PC-9 (cell line): ENCODE data around the gene CETP. TPM values are rescaled to one million over a fixed set of nuclear protein-coding genes. Genes with fewer than 3 reads are reported as not detected.

Experiments
- BruUV-seq: library from RNA; stranded (reverse); fragments of 400-500 nt; replicated peaks from 2 replicates; lab custom pipeline; 2021; lab: Mats Ljungman, UMichigan
- CTCF ChIA-PET: fragments of 300-600 bp; sonication (Branson Sonifier 250); formaldehyde crosslinking; loops from one replicate; lab custom pipeline; 2022; ENCODE audit warnings: antibody characterized with exemption; lab: Charles Lee
- POLR2A ChIA-PET: fragments of 300-600 bp; sonication (Branson Sonifier 250); formaldehyde crosslinking; loops from one replicate; lab custom pipeline; 2022; ENCODE audit warnings: antibody characterized with exemption; ENCODE audit not compliant: unreplicated experiment; lab: Charles Lee
- DNase-seq, 2 experiments: peaks; one replicate each; pipeline versions ENCODE4 v3.0.0 to v3.0.0-alpha.2; 2015 to 2022; ENCODE audit warnings: mixed read lengths in 1 of 2
- H2AFZ ChIP-seq: fragments of 200-600 bp; sonication (generic); 2 replicates; pipeline ENCODE4 v1.8.1; 2017; ENCODE audit warnings: antibody characterized with exemption
- H3F3A ChIP-seq: fragments of 200-600 bp; sonication (generic); 2 replicates; pipeline ENCODE4 v1.8.1; 2017; ENCODE audit warnings: antibody characterized with exemption, mild to moderate bottlenecking, low read depth; ENCODE audit not compliant: insufficient read depth
- H3K27ac ChIP-seq: fragments of 200-600 bp; sonication (generic); 2 replicates; pipeline ENCODE4 v1.6.1; 2016; ENCODE audit warnings: mixed run types
- H3K27me3 ChIP-seq: fragments of 200-600 bp; sonication (generic); 2 replicates; pipeline ENCODE4 v1.6.1; 2016; ENCODE audit warnings: low read depth, mixed run types; ENCODE audit not compliant: insufficient read depth
- H3K36me3 ChIP-seq: fragments of 200-600 bp; sonication (generic); 2 replicates; pipeline ENCODE4 v1.6.1; 2016; ENCODE audit warnings: low read depth, mixed run types
- H3K4me1 ChIP-seq: fragments of 200-600 bp; sonication (generic); replicated peaks from 2 replicates; pipeline ENCODE4 v1.6.1; 2016; ENCODE audit warnings: mixed run types; ENCODE audit not compliant: insufficient read depth
- H3K4me2 ChIP-seq: fragments of 200-600 bp; sonication (generic); 2 replicates; pipeline ENCODE4 v1.6.1; 2017; ENCODE audit warnings: mixed run types
- H3K4me3 ChIP-seq: fragments of 200-600 bp; sonication (generic); 2 replicates; pipeline ENCODE4 v1.6.1; 2016; ENCODE audit warnings: mixed run types
- H3K79me2 ChIP-seq: fragments of 200-600 bp; sonication (generic); 2 replicates; pipeline ENCODE4 v1.6.1; 2017; ENCODE audit warnings: low read depth, mixed run types
- H3K9me2 ChIP-seq: fragments of 200-600 bp; sonication (generic); 2 replicates; pipeline ENCODE4 v1.8.1; 2017; ENCODE audit warnings: mild to moderate bottlenecking; ENCODE audit not compliant: insufficient read depth
- H3K9me3 ChIP-seq: fragments of 200-600 bp; sonication (generic); 2 replicates; pipeline ENCODE4 v1.8.1; 2016; ENCODE audit warnings: low read depth; ENCODE audit not compliant: insufficient read depth
- H4K20me1 ChIP-seq: fragments of 200-600 bp; sonication (generic); 2 replicates; pipeline ENCODE4 v1.8.1; 2017; ENCODE audit not compliant: insufficient read depth
- EZH2 ChIP-seq: fragments of 200-600 bp; sonication (generic); IDR thresholded peaks from 2 replicates; pipeline ENCODE4 v1.8.0; 2017; ENCODE audit warnings: antibody characterized with exemption, low read depth
- intact Hi-C: fragments of 100-400 bp; cut with micrococcal nuclease; formaldehyde crosslinking; loops from one replicate; pipeline ENCODE4 v1.10.0; 2022; ENCODE audit not compliant: unreplicated experiment
- total RNA-seq: library from RNA; stranded (reverse); gene quantifications from 2 replicates; pipeline ENCODE4 v1.2.3, GENCODE V29; 2021
- TF ChIP-seq, protein P1 (sequence below): fragments of 200-600 bp; sonication (generic); conservative IDR thresholded peaks from 2 replicates; pipeline ENCODE4 v1.6.1; 2017; ENCODE audit warnings: mixed run types, antibody characterized with exemption, mild to moderate bottlenecking, moderate library complexity

Gene CETP
- total RNA-seq, 1 experiment from 2014 or later, result not detected

GRCh38 chr16:57013902-57014301 is 52.2 kb downstream of the CETP start:
- TF ChIP-seq EZH2, result no peak
- TF ChIP-seq, protein P1, sequence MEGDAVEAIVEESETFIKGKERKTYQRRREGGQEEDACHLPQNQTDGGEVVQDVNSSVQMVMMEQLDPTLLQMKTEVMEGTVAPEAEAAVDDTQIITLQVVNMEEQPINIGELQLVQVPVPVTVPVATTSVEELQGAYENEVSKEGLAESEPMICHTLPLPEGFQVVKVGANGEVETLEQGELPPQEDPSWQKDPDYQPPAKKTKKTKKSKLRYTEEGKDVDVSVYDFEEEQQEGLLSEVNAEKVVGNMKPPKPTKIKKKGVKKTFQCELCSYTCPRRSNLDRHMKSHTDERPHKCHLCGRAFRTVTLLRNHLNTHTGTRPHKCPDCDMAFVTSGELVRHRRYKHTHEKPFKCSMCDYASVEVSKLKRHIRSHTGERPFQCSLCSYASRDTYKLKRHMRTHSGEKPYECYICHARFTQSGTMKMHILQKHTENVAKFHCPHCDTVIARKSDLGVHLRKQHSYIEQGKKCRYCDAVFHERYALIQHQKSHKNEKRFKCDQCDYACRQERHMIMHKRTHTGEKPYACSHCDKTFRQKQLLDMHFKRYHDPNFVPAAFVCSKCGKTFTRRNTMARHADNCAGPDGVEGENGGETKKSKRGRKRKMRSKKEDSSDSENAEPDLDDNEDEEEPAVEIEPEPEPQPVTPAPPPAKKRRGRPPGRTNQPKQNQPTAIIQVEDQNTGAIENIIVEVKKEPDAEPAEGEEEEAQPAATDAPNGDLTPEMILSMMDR, result no peak
- H3F3A ChIP-seq, result peaks cover 19% of the 10 kb centered on the region
- H3K4me1 ChIP-seq, result peaks cover 22% of the 10 kb centered on the region
- no peak overlapping the region for H3K4me3 ChIP-seq
- peak overlapping the region; percentile 57 for H3K27ac ChIP-seq
- no TSS peak for BruUV-seq
- H3K79me2 ChIP-seq, result no peaks in the 10 kb centered on the region
- CTCF ChIA-PET, result no interaction called here
- intact Hi-C loops, result no loop called here
- H3K27me3 ChIP-seq, result no peaks in the 10 kb centered on the region
- H2AFZ ChIP-seq, result no peak overlapping the region
- no peaks in the 10 kb centered on the region for H3K9me2 ChIP-seq
- H3K9me3 ChIP-seq, result no peaks in the 10 kb centered on the region
- H3K4me2 ChIP-seq, result peak overlapping the region; percentile 7; the same call in 1 of the 2 replicates
- H3K36me3 ChIP-seq, result no peaks in the 10 kb centered on the region
- no peaks in the 10 kb centered on the region for H4K20me1 ChIP-seq
- no peak for DNase-seq
- POLR2A ChIA-PET, result no interaction called here

GRCh38 chr16:57016301-57016700 is 54.6 kb downstream of the CETP start:
- Histone ChIP-seq H3K27me3 (no peaks in the 10 kb centered on the region), H3K4me2 (no peak overlapping the region), H3K27ac (no peak overlapping the region), H3K4me3 (no peak overlapping the region), H3K79me2 (no peaks in the 10 kb centered on the region), H3K9me2 (no peaks in the 10 kb centered on the region), H3K9me3 (no peaks in the 10 kb centered on the region), H4K20me1 (no peaks in the 10 kb centered on the region), H3K36me3 (no peaks in the 10 kb centered on the region; the same call in 1 of the 2 replicates), H3K4me1 (peaks cover 22% of the 10 kb centered on the region), H3F3A (peaks cover 19% of the 10 kb centered on the region), H2AFZ (no peak overlapping the region)
- intact Hi-C loops, result no loop called here
- no peak for TF ChIP-seq EZH2
- TF ChIP-seq, protein P1, result no peak
- no peak for DNase-seq
- ChIA-PET POLR2A (no interaction called here), CTCF (no interaction called here)
- no TSS peak for BruUV-seq

DNA sequence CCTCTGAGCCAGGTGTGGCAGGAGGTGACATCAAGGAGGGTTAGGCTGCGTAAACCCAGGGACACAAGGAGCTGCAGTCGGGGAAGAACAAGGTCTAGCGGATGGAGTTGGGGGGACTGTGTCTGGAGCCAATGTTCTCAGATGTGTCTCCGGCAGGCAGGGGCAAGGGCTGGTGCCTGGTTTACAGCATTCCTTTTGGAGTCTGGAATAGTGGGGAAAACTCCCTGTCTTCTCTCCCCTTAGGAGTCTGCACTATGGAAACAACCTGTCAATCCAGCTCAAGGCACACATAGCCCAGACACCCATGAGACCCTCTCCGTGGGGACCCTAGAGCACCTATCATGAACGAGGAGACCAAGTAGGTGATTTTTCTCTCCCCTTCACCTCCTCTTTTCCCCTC is 55.1 kb downstream of the CETP start:
- Histone ChIP-seq H3K4me1 (peaks cover 21% of the 10 kb centered on the region), H3K4me3 (no peak overlapping the region), H3K9me3 (no peaks in the 10 kb centered on the region), H3K79me2 (no peaks in the 10 kb centered on the region), H3K27me3 (no peaks in the 10 kb centered on the region), H3K27ac (no peak overlapping the region), H3F3A (peaks cover 19% of the 10 kb centered on the region), H3K36me3 (no peaks in the 10 kb centered on the region; the same call in 1 of the 2 replicates), H2AFZ (no peak overlapping the region), H4K20me1 (no peaks in the 10 kb centered on the region), H3K9me2 (no peaks in the 10 kb centered on the region), H3K4me2 (no peak overlapping the region)
- POLR2A ChIA-PET, result no interaction called here
- intact Hi-C loops, result no loop called here
- CTCF ChIA-PET, result no interaction called here
- BruUV-seq, result no TSS peak
- DNase-seq, result no peak
- TF ChIP-seq, protein P1, result no peak
- TF ChIP-seq EZH2, result no peak
